GM18873 (cell line): ENCODE measurements around the gene FKBP9.
A peak's percentile ranks its signal among the peaks of the same experiment; 100 is the strongest.
"Not testable (repeated sequence)": the region's sequence is repeated elsewhere in the genome, so short reads cannot be mapped to it uniquely, and the experiment has no call there.

Experiments
- ATAC-seq: cut with Tn5 transposase; IDR thresholded peaks from one replicate; pipeline ENCODE4 v1.9.1; 2021; ENCODE audit warnings: mild to moderate bottlenecking, moderate library complexity, moderate number of reproducible peaks; ENCODE audit not compliant: unreplicated experiment, low FRiP score

FKBP9 gene

DNA sequence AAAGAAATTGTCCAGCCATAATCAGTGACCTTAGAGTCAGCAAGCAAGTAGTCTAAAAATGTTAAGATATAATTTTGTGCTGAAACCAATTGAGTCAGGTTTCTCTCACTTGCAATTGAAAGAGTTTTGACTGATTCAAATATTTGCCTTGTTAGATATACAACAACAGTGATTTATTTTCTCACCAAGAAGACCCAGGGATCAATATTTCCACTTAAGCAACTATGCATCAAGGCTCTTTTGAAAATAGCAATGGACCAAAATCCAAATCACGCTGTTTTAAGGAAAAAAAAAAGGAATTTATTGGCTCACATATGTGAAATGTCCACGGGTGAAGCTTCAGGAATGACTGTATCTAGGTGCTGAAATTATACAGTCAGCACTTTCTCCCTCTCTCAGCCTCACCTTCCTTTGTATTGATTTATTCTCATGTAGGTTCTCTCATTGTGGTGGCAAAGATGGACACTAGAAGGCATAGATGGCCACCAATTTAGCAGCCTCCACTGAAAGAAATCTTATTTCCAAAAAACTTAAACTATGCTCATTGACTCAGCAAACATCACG is 9.7 kb upstream of the FKBP9 start:
- no peak for ATAC-seq

DNA sequence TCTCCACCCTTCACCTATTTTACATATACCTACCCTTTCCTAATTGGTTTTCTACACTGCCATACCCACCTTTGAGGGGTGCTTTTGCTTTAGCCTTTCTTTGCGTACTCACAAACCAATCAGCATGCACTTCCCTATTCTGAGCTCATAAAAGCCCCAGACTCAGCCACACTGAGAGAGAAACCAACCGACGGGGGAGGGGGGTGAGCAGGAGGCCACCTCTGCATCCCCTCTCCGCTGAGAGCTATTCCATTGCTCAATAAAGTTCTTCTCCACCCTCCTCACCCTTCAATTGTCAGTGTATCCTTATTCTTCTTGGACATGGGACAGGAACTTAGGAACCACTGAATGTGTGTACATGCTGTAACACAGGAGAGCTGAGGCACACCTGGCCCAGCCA is 9.0 kb upstream of the FKBP9 start:
- no peak for ATAC-seq

DNA sequence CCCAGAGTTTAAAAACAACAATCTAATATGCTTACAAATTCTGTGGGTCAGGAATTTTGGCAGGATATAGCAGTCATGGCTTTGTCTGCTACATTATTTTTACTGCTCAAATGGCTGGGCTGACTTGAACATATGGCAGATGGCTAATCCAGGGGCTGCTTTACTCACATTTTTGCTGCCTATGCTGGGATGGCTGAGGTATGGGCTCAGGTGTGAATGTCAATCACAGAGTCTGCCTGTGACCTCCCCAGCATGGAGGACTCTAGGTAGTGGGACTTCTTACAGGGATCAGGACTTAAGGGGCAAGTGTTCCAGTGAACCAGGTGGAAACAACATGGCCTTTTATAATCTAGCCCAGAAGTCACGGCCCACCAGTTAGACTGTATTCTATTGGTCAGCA is 4.4 kb upstream of the FKBP9 start:
- ATAC-seq: no peak

DNA sequence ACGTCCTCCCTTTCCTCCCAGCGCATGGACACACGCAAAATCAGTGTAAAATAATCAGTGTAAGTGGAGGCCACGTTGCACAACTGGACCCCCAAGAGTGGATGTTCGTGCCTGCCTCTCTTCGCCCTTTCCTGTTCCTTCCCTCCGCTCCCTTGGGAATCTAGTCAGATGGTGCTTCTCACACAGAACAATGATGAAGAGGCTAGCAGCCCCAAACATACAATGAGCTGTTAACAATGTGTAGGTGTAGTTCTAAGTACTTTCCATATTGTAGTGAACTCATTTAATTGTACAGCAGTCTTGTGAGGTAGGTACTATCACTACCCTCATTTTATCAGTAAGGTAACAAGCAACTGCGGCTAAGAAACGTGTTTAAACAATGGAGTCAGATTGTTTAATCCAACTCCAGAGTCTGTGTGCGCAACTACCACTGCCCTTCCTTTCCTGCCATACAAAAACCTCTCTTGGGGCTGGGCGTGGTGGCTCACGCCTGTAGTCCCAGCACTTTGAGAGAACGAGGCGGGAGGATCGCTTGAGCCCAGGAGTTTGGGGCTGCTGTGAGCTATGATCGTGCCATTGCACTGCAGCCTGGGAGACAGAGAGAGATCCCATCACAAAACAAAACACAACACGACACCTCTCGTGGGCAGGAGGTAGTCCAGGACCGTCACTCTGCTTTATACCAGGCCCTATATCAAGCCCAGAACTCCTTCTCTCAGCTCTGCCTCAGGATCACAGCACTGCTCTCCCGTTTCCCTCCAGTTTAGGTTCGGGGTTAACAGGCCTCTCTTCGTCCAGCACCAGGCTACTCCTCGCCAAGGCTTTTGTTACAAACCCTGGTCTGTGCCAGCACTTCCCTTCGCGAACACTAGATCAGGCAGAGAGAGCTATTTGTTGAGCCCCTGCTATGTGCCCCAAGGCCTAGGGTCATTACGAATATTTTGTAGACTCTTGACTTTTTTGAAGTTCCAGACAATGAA is 1.1 kb downstream of the FKBP9 start:
- ATAC-seq: no peak

DNA sequence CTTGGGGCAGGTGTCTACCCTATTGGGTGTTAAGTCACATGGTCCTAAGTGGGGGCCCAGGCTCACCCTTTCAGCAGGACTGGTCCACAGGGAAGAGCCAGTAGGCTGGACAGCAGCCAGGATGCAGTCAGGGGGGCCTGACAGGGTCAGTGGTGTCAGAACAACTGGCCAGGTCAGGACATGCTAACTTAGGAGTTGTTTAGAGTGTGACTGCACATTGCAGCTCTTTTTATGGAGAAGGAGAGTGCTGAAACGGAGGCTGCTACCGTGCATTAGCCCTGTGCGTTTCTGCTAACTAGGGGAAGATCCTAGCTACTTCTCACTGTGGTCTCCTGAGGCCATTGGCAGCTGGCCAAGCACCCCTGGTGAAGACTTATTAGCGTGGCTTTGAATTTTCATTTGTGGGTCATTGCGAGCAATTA is 6.7 kb downstream of the FKBP9 start:
- ATAC-seq: not testable (repeated sequence)

DNA sequence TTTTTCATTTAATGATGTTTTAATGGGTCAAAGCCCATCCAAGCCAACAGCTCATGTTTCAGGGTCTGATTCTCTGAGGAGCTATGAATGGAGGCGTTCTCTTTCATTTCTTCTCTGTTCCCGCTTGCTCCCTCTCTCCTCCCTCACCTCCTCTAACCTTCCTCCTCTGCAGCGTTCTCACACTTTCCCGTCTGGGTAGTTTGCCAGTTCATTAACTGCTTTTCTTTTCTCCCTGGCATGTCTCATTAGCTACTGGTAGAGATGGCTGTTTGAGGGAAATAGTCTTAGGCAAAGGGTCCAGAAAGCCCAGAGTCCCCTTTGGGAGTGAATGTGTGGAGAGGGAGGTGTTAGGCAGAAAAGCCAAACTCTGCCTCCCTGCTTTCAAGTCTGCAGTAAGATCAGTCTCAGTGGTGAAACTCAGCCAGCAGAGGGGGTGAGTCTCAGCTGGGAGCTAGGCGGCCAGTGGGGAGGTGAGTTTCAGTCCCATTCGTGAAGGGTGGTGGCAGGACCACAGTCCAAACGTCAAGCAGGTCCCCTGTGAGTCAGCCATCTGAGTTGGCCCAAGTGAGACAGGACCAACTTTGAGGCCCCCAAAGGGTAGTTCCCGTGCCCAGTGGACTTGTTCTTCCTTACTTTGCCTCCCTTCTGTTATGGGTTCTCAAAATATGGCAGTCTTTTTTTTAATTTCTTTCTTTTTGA is 7.4 kb downstream of the FKBP9 start:
- ATAC-seq: peak; percentile 97

DNA sequence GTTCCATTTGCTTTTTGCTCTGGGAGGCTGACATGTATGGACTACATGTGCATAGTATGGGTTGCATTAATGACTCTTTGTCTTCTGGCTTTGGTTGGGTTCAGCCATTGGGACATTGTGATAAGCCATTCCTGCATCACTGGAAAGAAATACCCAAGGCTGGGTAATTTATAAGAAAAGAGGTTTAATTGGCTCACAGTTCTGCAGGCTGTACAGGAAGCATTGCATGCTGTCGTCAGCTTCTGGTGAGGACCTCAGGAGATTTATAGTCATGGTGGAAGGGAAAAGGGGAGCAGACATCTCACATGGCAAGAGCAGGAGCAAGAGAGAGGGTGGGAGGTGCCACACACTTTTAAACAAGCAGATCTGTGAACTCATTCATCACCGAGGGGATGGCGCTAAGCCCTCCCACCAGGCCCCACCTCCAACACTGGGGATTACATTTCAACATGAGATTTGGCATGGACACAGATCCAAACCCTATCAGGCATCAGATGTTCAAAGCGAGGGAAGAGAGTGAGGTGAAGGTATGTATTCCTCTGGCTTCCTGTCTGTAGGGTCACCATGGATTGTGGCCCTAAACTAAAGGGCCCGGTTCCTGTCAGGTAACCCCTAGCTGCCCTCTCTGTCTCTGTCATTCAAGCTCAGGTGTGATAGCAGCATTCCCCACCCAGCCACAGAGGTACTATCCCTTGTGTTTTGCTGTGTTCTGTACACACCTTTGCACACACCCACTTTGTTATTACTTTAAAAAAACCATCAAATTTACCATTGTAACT is 9.4 kb downstream of the FKBP9 start:
- ATAC-seq: not testable (repeated sequence)

DNA sequence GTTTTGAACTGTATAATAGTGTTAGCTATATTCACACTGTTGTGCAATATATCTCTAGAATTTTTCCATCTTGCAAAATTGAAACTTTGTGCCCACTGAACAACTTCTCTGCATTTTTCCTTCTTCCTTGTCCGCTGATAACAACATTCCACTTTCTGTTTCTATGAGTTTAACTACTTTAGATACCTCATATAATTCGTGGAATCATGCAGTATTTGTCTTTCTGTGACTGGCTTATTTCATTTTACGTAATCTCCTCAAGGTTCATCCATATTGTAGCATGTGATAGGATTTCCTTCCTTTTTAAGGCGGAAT is 10.0 kb downstream of the FKBP9 start:
- ATAC-seq: not testable (repeated sequence)

DNA sequence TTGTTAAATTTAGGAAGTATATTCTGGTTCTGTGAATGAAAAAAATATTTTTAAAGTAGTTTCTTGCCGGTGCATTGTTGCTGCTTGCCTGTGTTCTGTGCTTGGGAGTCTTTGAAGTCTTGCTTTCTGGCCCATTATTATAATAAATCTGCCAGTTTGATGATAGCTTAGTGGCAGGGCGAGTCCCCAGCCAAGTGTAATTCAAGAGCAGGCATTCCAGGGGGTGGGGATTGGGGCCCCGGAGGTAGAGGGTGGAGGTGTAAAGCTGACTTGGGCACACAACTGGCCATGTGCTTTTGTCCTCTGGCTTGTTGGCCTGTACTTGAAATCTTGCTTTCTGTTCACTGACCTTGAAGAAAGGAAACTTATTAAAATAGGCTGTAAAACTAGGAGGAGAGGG is 14.7 kb downstream of the FKBP9 start:
- not testable (repeated sequence) for ATAC-seq

DNA sequence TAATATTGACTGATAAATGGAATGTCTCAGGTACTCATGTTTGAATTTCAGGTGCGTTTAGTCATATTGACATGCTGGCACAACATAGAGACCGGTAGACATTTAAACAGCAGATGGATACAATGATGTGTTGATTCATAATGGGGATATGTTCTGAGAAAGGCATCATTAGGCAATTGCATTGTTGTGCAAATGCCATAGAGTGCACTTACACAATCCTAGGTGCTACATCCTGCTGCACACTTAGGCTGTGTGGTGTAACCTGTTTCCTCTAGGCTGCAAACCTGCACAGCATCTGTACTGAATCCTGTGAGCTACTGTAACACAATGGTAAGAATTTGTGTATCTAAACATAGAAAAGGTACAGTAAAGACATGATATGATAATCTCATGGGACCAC is 19.9 kb downstream of the FKBP9 start:
- ATAC-seq: not testable (repeated sequence)

DNA sequence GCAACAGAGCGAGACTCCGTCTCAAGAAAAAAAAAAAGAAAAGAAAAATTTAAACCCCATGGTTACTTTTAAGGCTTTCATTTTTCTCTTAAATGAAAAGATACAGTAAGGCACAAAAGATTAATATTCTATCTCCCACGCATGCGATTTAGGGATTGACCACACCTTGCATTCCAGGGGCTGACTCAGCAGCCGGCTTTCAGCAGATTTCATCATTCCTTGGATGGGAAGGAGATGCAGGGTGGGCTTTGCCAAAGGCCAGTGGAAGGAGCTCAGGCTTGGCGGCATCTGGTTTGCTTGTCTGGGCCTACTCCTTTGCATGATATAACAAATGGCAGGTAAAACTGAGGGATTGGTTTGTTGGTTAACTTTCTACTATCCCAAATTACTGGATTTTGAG is 22.0 kb downstream of the FKBP9 start:
- ATAC-seq: not testable (repeated sequence)

DNA sequence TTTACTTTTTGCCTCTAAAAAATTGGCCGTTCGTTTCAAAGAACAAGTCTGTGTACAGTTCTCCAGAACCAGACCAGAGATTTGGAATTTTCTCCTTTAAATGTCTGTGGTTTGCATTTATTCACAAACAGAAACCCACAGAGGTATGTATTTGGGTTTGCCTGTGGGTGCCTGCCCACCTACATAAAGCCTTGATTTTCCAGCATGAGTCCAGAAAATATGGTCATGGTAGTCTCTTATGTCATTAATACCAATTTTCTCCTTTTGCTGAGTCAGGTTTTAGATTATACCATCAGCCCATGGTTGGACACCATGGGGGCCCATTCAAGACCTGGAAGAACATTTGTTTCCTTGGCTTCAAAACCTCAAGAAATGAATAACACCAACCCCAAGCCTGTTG is 22.7 kb downstream of the FKBP9 start:
- ATAC-seq: not testable (repeated sequence)

DNA sequence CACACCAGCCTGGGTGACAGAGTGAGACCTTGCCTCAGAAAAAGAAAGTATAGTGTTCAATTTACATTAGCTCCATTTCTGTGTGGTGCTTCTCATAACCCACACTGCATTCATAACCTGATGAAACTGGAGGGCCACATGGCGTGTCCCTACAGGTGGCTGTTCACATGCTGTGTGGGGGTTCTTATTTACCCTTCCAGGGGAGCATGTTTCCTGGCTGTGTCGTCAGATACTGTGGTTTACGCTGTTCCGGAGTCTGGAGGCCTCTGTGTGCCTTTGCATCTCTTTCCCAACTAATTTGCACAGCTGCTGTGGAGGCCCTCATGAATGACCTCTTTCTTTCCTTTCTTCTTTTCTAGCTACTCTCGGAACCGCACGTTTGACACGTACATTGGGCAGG is 30.9 kb downstream of the FKBP9 start:
- ATAC-seq: peak; percentile 83

DNA sequence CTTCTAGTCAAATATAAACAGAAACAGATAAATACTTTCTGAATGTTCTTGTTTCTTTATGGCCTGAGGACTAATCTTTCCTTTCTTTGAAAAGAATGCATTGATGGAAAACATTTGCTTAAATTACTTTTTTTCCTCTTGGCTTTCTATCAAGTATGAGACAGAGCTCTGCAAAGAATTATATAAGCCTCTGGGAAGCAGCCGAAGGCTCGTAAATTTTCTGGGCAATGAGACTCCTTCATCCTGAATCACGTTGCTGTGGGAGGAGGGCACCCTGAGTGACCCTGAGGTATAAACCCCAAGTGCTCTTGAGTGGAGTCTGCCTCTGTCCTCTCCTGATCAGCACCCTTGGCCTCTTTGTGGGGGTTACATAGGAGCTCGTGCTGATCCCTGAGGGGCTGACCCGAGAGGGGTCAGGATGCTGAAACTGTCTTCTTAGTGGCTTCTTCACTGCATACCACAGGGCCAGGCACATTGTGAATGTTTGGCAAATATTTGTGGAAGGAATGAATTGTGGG is 33.9 kb downstream of the FKBP9 start:
- not testable (repeated sequence) for ATAC-seq

DNA sequence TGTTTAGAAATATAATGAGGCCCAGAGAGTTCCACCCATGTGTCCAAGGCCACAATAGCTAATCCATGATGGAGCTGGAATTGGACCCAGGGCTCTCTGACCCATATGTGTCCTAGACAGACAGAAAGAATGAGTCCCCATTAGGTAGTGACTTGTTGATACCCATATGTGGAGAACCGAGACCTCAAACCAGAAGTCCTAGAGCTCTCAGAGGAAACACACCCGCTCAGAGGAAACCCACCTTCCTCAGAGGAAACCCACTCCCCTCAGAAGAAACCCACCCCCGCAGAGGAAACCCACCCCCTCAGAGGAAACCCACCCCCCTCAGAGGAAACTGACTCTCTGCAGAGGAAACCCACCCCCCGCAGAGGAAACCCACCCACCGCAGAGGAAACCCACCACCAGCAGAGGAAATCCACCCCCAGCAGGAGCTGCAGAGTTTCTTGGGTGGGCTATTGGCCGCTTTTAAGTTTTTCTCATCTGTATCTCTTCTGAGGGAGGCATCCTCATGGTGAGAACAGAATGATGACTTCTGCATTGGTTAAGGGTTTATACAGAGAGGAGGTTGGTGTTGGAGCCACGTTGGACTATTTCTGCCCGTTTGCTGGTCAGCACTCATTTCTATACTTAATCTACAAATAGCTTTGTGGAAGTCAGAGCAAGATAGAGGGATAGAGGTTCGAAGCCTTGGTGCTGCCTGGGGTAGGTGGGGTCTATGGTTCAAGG is 34.9 kb downstream of the FKBP9 start:
- ATAC-seq: not testable (repeated sequence)

DNA sequence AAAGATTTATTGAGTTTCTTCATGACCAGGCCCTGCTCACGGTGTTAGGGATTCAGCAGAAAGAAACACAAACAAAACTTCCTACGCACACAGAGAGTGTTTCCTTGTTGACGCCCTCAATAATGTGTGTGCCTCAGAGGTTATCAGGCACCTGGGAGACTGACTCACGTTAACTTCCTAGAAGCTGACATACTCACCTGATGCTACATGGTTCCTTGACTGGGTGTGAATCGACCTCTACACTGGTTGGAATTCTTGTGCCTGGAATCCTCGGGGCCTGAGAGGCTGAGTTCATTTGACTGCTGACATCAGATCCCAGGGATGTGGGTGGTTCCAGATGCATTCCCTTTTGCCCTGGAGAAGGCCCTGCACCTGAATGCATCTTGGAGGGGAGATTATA is 35.5 kb downstream of the FKBP9 start:
- ATAC-seq: not testable (repeated sequence)

DNA sequence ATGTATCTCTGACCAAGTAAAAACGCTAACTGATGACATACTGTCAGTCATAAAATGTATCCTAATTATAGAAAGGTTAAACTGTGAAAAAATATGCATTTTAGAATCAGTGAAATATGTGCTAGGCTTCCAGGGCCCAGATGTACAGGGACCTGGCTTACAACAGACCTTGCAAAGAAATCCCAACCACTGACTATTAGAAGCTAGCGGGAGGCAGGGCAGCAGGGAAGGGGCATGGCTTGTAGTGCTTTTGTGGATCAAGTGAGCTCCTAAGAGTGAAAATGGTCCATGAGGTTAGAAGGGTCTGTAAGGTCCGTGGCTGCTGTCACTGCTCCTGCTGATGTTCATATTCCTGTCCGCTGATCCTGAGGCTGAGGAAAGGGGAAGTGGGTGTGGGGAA is 40.7 kb downstream of the FKBP9 start:
- not testable (repeated sequence) for ATAC-seq

DNA sequence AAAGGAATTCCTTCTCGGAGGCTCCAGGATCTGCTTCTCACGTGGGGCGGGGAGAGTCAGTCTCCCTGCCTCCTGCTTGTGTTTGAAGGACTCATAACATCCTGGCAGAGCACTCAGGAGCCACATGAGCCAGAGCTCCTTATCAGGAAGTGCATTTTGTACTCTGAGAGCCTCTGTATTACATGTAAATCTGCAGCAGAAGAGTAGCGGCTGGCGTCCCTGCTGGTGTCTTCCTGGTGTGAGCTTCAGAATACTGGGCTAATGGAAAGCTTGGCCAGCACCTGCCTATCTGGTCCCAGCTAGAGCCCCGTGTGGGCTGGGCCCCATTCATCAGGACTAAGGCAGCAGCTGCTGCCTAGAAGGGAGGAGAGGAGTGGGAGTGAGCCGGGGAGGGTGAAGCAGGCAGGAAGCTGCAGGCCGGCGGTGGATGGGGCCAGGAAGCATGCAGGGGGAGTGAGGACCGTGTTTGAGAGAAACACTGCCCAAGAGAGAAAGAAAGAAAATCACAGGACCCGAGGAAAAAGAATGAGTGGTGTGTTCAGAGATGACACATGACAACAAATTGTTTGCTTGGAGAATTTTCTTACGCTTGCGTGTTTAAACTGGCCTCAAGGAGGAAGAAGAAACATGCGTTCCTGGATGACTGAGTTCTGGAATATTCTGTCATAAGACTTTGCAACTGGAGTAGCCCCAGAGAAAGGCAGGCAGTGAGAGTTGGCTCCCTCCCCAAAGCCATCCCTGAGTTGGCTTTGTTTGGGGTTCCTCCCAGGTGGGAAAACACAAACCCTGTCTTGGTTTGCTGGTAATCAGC is 41.3 kb downstream of the FKBP9 start:
- not testable (repeated sequence) for ATAC-seq

DNA sequence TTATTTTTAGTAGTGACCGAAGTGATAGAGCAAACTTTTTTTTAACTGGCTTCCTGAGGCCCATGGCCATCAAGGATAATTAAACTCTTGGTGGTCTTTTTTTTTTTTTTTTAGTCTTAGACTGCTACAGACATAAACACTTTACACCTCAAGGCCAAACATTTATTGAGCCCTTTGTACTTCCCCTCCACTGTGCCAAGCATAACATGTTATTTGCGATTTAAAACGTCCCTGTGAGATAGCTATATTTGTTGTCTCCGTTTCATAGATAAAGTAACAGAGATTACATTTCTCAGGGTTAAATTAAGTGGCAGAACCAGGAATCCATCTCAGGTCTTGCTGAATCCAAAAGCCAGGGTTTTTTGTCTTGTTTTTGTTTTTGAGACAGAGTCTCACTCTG is 42.1 kb downstream of the FKBP9 start:
- ATAC-seq: not testable (repeated sequence)
